ENCODE results near the gene ZCCHC7.

The ZCCHC7 gene

DNA sequence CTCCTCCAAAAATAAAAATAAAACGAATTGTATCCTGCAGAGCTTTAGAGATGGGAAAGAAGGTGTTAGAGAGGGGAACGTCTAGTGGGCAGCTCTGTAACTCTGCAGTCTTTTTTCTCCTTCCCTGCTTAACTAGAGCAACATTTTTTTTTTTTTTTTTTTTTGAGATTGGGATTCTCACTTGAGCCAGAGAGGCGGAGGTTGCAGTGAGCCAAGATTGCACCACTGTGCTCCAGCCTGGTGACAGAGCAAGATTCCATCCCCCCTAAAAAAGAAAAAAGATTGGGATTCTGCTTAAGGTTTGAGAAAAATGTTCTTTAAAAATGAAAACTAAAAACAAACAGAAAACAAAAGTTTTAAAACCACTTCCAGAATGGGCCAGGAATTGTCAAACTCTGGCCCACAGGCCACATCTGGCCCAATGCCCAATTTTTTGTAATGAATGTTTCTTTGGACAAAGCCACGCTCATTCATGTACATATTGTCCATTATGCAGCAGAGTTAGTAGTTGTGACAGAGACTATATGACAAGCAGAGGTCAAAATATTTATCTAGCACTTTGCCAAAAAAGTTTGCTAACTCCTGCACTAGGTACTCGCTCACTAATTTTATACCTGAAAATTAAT, 98.5 kb downstream of the ZCCHC7 start:
- H3K27me3 ChIP-seq (ENCODE audit: insufficient read depth, low read length, poor library complexity, severe bottlenecking): no peaks in the 10 kb centered on the region
- no peaks in the 10 kb centered on the region for H3F3A ChIP-seq (ENCODE audit: low read depth)
- no peaks in the 10 kb centered on the region for H3K9me2 ChIP-seq (replicated peaks; ENCODE audit: low read depth, low read length)
- H3K4me3 ChIP-seq (ENCODE audit: low read length, poor library complexity, severe bottlenecking): no peak overlapping the region
- H3K9ac ChIP-seq (ENCODE audit: low read depth, low read length, poor library complexity, severe bottlenecking): no peak overlapping the region
- no peaks in the 10 kb centered on the region for H3K9me3 ChIP-seq (ENCODE audit: insufficient read depth, low read depth, low read length)
- H2AFZ ChIP-seq (ENCODE audit: low read length): no peak overlapping the region
- H3K4me2 ChIP-seq (ENCODE audit: low read depth, low read length, poor library complexity, severe bottlenecking): no peak overlapping the region
- no peaks in the 10 kb centered on the region for H3K36me3 ChIP-seq (ENCODE audit: insufficient read depth, low read length)
- H3K79me2 ChIP-seq (ENCODE audit: insufficient read depth, low read length): peaks cover 54% of the 10 kb centered on the region
- H3K4me1 ChIP-seq (ENCODE audit: insufficient read depth, low read length, poor library complexity, severe bottlenecking): peaks cover 23% of the 10 kb centered on the region
- no peak for TF ChIP-seq EZH2phosphoT487 (IDR thresholded peaks at IDR 0.05; ENCODE audit: borderline replicate concordance)
- TF ChIP-seq, protein P1, sequence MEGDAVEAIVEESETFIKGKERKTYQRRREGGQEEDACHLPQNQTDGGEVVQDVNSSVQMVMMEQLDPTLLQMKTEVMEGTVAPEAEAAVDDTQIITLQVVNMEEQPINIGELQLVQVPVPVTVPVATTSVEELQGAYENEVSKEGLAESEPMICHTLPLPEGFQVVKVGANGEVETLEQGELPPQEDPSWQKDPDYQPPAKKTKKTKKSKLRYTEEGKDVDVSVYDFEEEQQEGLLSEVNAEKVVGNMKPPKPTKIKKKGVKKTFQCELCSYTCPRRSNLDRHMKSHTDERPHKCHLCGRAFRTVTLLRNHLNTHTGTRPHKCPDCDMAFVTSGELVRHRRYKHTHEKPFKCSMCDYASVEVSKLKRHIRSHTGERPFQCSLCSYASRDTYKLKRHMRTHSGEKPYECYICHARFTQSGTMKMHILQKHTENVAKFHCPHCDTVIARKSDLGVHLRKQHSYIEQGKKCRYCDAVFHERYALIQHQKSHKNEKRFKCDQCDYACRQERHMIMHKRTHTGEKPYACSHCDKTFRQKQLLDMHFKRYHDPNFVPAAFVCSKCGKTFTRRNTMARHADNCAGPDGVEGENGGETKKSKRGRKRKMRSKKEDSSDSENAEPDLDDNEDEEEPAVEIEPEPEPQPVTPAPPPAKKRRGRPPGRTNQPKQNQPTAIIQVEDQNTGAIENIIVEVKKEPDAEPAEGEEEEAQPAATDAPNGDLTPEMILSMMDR (conservative IDR thresholded peaks at IDR 0.05; ENCODE audit: low read length): no peak
- H4K20me1 ChIP-seq (ENCODE audit: insufficient read depth, low read length, poor library complexity, severe bottlenecking): no peaks in the 10 kb centered on the region

DNA sequence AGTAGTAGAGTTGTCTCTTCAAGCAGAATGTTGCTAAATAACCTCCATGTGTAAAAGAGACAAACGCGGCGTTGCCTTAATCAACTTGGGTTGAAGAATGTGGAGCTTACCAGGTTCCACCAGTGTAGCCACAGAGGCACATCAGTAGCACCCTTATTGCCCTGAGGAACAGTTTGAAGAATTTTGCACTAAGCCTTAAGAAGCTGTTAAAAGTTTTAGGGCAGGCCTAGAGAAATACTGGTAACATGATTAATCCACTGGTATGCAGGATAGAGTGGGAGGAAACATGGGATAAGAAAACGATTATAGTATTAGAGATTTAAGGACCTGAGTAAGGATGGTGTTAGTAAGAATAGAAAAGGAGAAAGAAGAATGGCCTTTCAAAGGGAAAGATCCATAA, 100.6 kb downstream of the ZCCHC7 start:
- Histone ChIP-seq H3K9me3 (ENCODE audit: insufficient read depth, low read depth, low read length) (no peaks in the 10 kb centered on the region), H3K4me3 (ENCODE audit: low read length, poor library complexity, severe bottlenecking) (no peak overlapping the region), H3K9me2 (replicated peaks; ENCODE audit: low read depth, low read length) (no peaks in the 10 kb centered on the region), H3K36me3 (ENCODE audit: insufficient read depth, low read length) (no peaks in the 10 kb centered on the region), H3K79me2 (ENCODE audit: insufficient read depth, low read length) (peaks cover 40% of the 10 kb centered on the region), H3K9ac (ENCODE audit: low read depth, low read length, poor library complexity, severe bottlenecking) (no peak overlapping the region), H2AFZ (ENCODE audit: low read length) (no peak overlapping the region), H4K20me1 (ENCODE audit: insufficient read depth, low read length, poor library complexity, severe bottlenecking) (no peaks in the 10 kb centered on the region), H3K27me3 (ENCODE audit: insufficient read depth, low read length, poor library complexity, severe bottlenecking) (no peaks in the 10 kb centered on the region), H3K4me2 (ENCODE audit: low read depth, low read length, poor library complexity, severe bottlenecking) (no peak overlapping the region), H3F3A (ENCODE audit: low read depth) (no peaks in the 10 kb centered on the region; the same call in 1 of the 2 replicates), H3K4me1 (ENCODE audit: insufficient read depth, low read length, poor library complexity, severe bottlenecking) (peaks cover 16% of the 10 kb centered on the region)
- TF ChIP-seq EZH2phosphoT487 (IDR thresholded peaks at IDR 0.05; ENCODE audit: borderline replicate concordance): no peak
- TF ChIP-seq, protein P1 (conservative IDR thresholded peaks at IDR 0.05; ENCODE audit: low read length): no peak

DNA sequence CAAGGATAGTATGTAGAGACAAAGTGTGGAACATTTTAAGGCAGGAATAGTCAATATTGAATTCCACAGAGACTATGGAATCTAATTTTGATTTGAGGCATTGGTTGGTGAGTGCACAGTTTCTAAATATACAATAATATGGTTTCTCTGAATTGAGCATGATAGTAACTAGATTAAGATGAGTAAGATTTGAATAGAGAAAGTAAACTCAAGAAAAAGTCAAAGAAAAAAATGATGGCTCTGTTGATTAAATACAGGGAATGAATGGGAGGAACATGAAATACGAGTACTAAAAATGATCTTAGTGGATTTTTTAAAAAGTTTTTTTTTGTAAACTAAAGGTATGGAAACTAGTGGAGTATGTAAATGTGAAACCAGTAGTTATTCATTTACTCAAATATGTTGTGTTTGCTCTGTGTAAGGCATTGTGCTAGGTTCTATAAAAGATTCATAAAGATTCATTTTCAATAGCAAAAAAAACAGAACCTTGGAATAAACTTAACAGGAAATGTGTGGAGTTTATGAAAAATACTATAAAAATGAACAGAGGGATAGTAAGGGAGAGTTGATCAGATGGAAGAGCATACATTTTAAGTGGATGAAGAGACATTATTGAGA, 101.2 kb downstream of the ZCCHC7 start:
- Histone ChIP-seq H3K9ac (ENCODE audit: low read depth, low read length, poor library complexity, severe bottlenecking) (no peak overlapping the region), H3F3A (ENCODE audit: low read depth) (no peaks in the 10 kb centered on the region; the same call in 1 of the 2 replicates), H2AFZ (ENCODE audit: low read length) (no peak overlapping the region), H4K20me1 (ENCODE audit: insufficient read depth, low read length, poor library complexity, severe bottlenecking) (no peaks in the 10 kb centered on the region), H3K79me2 (ENCODE audit: insufficient read depth, low read length) (peaks cover 40% of the 10 kb centered on the region), H3K4me3 (ENCODE audit: low read length, poor library complexity, severe bottlenecking) (no peak overlapping the region), H3K9me3 (ENCODE audit: insufficient read depth, low read depth, low read length) (no peaks in the 10 kb centered on the region), H3K4me2 (ENCODE audit: low read depth, low read length, poor library complexity, severe bottlenecking) (no peak overlapping the region), H3K4me1 (ENCODE audit: insufficient read depth, low read length, poor library complexity, severe bottlenecking) (peaks cover 16% of the 10 kb centered on the region), H3K36me3 (ENCODE audit: insufficient read depth, low read length) (no peaks in the 10 kb centered on the region), H3K27me3 (ENCODE audit: insufficient read depth, low read length, poor library complexity, severe bottlenecking) (no peaks in the 10 kb centered on the region), H3K9me2 (replicated peaks; ENCODE audit: low read depth, low read length) (no peaks in the 10 kb centered on the region)
- no peak for TF ChIP-seq EZH2phosphoT487 (IDR thresholded peaks at IDR 0.05; ENCODE audit: borderline replicate concordance)
- TF ChIP-seq, protein P1 (conservative IDR thresholded peaks at IDR 0.05; ENCODE audit: low read length): no peak

Measured in Loucy (cell line).